Pancreas (tissue), 10 donors: ENCODE data around the gene PRG2. TPM values are rescaled to one million over a fixed set of nuclear protein-coding genes. Genes with fewer than 3 reads are reported as not detected.

Experiments used
- ATAC-seq, 4 donors: fragments of 200-7000 bp; cut with Tn5 transposase; one replicate each; pipeline versions ENCODE4 v1.8.0 to v1.9.1; 2020; ENCODE audit warnings: mild to moderate bottlenecking in 4 of 4, moderate library complexity in 4 of 4
- DNase-seq, 6 donors: peaks; one replicate each; pipeline ENCODE4 v3.0.0-alpha.2; 2020
- FAIRE-seq: peaks from 2 replicates; lab custom pipeline; 2012; peaks lifted over from hg19 to GRCh38; lab: Jason Lieb, UNC
- H3K27ac ChIP-seq, 4 donors: fragments of 200-600 bp; sonication (generic); 1 replicate in 3 of 4; 2 replicates in 1 of 4; pipeline versions ENCODE4 v1.5.0 to v1.8.0; 2020
- H3K27me3 ChIP-seq, 4 donors: fragments of 200-600 bp; one replicate each; pipeline ENCODE4 v1.8.0; 2021
- H3K36me3 ChIP-seq, 3 donors: fragments of 200-600 bp; sonication (generic) in 1 of 3; one replicate each; pipeline versions ENCODE4 v1.5.0 to v1.8.0; 2020 to 2021
- H3K4me1 ChIP-seq, 3 donors: fragments of 200-600 bp; one replicate each; pipeline ENCODE4 v1.8.0; 2021
- H3K4me3 ChIP-seq, 4 donors: fragments of 200-600 bp; sonication (generic) in 2 of 4; one replicate each; pipeline versions ENCODE4 v1.5.0 to v1.8.0; 2020 to 2021
- H3K9me3 ChIP-seq, 4 donors: fragments of 200-600 bp; one replicate each; pipeline ENCODE4 v1.8.0; 2021
- CTCF ChIP-seq, 4 donors: fragments of 200-600 bp; sonication (generic) in 3 of 4; IDR thresholded peaks; one replicate each; pipeline versions ENCODE4 v1.5.0 to v1.8.0; 2021; ENCODE audit warnings: antibody characterized with exemption in 4 of 4
- WGBS, 2 donors: extraction: QIAGEN DNeasy Blood & Tissue Kit; methylation state at CpG; one replicate each; pipeline ENCODE4 v1.1.7; 2013; 5-methylcytosine and 5-hydroxymethylcytosine counted together
- intact Hi-C, 3 donors: fragments of 100-400 bp; cut with DNase I; formaldehyde crosslinking; loops; one replicate each; pipeline versions ENCODE4 v1.11.1 to v1.14.2; 2022
- polyA plus RNA-seq, 2 donors: library from polyadenylated mRNA; stranded (reverse); fragments of 200-250 nt; gene quantifications; one replicate each; pipeline ENCODE4 v1.2.3, GENCODE V29; 2013
- total RNA-seq, 6 donors: library from RNA; stranded (reverse); fragmentation: NEBNext Ultra II Directional in 4 of 6; extraction: Animal tissue kit (Norgen Biotek cat#: 25700) in 4 of 6; gene quantifications; one replicate each; pipeline versions ENCODE4 v1.2.1 to v1.2.4, GENCODE V29; 2021 to 2023
- donor health status: healthy with polysubstance abuse.
- donor health status: DM: no; HTN: no; CAD: no; lungs with moderate emphysema.
- donor health status: DM: no; HTN: no; CAD: no.
- donor health status: control.
- donor health status: control.
- donor health status: Bipolar disorder and iron deficiency.
- donor health status: DM: yes; HTN: yes; CAD: no.
- donor health status: DM: no; HTN: no; CAD: no.
- donor health status: DM: no; HTN: no; CAD: no.
- donor health status: DM: yes; HTN: yes; CAD: no.

The PRG2 gene
- total and polyA plus RNA-seq, 8 donors, result 0.57 to 0.96 TPM; not detected in 6

- intact Hi-C loops, result no loop called here
- H3K36me3 ChIP-seq, result peaks cover 0 to 9% (median 6%) of the 10 kb centered on the region in 3 donors
- 74 to 86% methylated on average over 4 of the region's 4 CpGs for WGBS, 2 donors
- H3K27ac ChIP-seq, result no peak overlapping the region
- no peaks in the 10 kb centered on the region for H3K27me3 ChIP-seq
- FAIRE-seq (no peak), ATAC-seq (peak in 1 of 4 donors; percentile 37), DNase-seq (no peak)
- no peaks in the 10 kb centered on the region for H3K4me1 ChIP-seq
- no peak overlapping the region for H3K4me3 ChIP-seq
- no peaks in the 10 kb centered on the region for H3K9me3 ChIP-seq
- no peak for TF ChIP-seq CTCF (IDR thresholded peaks at IDR 0.05)
These were observed 26.6 kb upstream of the PRG2 start for GRCh38 chr11:57417056-57417455.

GRCh38 chr11:57416436-57416835 lies 26.0 kb upstream of the PRG2 start:
- DNase-seq (no peak), FAIRE-seq (no peak), ATAC-seq (no peak)
- H3K9me3 ChIP-seq, result no peaks in the 10 kb centered on the region
- H3K4me1 ChIP-seq, result no peaks in the 10 kb centered on the region
- no peak for TF ChIP-seq CTCF (IDR thresholded peaks at IDR 0.05)
- H3K36me3 ChIP-seq, result peaks cover 0 to 9% (median 6%) of the 10 kb centered on the region in 3 donors
- H3K4me3 ChIP-seq, result no peak overlapping the region
- WGBS, 2 donors, result 91 to 93% methylated on average over 3 of the region's 3 CpGs
- H3K27ac ChIP-seq, result no peak overlapping the region
- no peaks in the 10 kb centered on the region for H3K27me3 ChIP-seq
- intact Hi-C loops, result no loop called here

DNA sequence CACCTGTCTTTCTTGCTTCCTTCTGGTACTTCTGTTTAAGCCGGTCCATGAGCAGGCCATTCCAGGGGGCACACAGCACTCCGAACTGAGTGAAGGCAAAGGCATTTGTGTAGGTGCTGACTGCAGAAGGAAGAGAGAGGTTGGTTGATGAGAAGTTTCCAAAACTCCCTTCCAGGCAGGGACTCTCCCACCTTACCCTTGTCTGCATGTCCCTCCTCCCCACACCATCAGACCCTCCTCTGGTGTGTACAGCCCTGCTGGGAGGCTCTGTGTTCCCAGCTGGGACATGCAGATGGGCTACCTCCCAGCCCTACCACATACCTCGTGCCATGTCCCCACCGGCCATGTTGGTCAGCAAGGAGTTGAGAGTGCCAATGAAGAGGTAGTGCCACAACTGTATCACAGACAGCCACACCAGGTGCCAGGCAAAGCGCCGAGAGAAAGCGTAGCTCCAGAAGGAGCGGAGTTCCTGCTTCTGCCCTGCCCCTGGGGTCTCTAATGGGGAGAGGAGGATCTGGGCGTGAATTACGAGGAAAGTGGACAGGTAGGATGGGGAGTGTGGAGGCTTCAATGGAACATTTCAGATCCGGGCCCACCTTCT lies 24.3 kb upstream of the PRG2 start:
- no peak overlapping the region for H3K4me3 ChIP-seq
- H3K9me3 ChIP-seq, result no peaks in the 10 kb centered on the region
- H3K27me3 ChIP-seq, result no peaks in the 10 kb centered on the region
- intact Hi-C loops, result no loop called here
- H3K36me3 ChIP-seq, result peaks cover 0 to 9% (median 6%) of the 10 kb centered on the region in 3 donors
- TF ChIP-seq CTCF (IDR thresholded peaks at IDR 0.05), result no peak
- FAIRE-seq, result no peak
- H3K27ac ChIP-seq, result no peak overlapping the region
- ATAC-seq, result no peak
- no peak for DNase-seq
- no peaks in the 10 kb centered on the region for H3K4me1 ChIP-seq
- 94 to 96% methylated on average over 11 of the region's 11 CpGs for WGBS, 2 donors

DNA sequence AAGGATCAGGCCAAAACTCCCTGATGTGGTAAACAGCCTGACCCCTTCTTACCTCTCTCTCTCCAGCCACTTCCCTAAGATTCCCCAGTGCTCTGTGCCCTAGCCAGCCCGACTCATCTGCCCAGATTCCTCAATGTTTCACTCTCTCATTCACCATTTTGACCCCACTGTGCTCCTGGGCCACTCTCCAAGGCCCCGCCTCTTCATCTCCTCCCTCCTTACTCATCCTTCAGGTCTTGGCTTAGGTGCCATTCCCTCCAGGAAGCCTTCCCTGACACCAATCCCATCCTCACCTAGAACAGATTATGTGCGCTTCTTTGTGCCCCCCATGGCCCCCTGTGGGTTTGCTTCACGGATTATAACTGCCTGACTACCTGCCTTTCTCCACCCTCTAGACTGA lies 23.2 kb upstream of the PRG2 start:
- Histone ChIP-seq H3K4me3 (no peak overlapping the region), H3K27me3 (no peaks in the 10 kb centered on the region), H3K36me3 (peaks cover 0 to 9% (median 6%) of the 10 kb centered on the region in 3 donors), H3K9me3 (no peaks in the 10 kb centered on the region), H3K4me1 (no peaks in the 10 kb centered on the region), H3K27ac (no peak overlapping the region)
- TF ChIP-seq CTCF (IDR thresholded peaks at IDR 0.05), result no peak
- no peak for FAIRE-seq
- intact Hi-C loops, result no loop called here
- ATAC-seq, result no peak
- 86 to 90% methylated on average over 4 of the region's 4 CpGs for WGBS, 2 donors
- DNase-seq, result no peak

GRCh38 chr11:57410287-57410686 lies 19.8 kb upstream of the PRG2 start:
- H3K27me3 ChIP-seq, result no peaks in the 10 kb centered on the region
- H3K4me1 ChIP-seq, result peaks cover 0 to 6% (median 0%) of the 10 kb centered on the region in 3 donors
- no peak overlapping the region for H3K27ac ChIP-seq
- FAIRE-seq (no peak), ATAC-seq (no peak), DNase-seq (no peak)
- no peaks in the 10 kb centered on the region for H3K9me3 ChIP-seq
- intact Hi-C loops, result no loop called here
- no peak for TF ChIP-seq CTCF (IDR thresholded peaks at IDR 0.05)
- H3K36me3 ChIP-seq, result peaks cover 0 to 6% (median 0%) of the 10 kb centered on the region in 3 donors
- H3K4me3 ChIP-seq, result no peak overlapping the region
